ENCODE data around the gene RGP1. TPM values are rescaled to one million over a fixed set of nuclear protein-coding genes. Genes with fewer than 3 reads are reported as not detected.
A peak's percentile ranks its signal among the peaks of the same experiment; 100 is the strongest.

RGP1 gene
- total and polyA plus RNA-seq, 10 donors, result 2.2 to 29.2 (median 21.2) TPM

DNA sequence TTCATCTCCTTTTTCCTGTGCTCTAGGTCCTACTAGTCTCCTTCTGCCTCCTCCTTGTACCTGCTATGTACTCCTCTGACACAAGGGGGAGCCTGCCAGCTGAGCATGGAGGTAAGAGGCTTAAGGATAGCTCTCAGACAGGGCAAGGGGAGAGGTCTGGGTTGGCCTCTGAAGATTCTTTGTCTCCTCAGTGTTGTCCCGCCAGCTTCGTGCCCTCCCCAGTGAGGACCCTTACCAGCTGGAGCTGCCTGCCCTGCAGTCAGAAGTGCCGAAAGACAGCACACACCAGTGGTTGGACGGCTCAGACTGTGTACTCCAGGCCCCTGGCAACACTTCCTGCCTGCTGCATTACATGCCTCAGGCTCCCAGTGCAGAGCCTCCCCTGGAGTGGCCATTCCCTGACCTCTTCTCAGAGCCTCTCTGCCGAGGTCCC lies 12.9 kb upstream of the RGP1 start:
- peak; percentile 87 for DNase-seq
- peak overlapping the region in 4 of 8 donors; percentile 10 to 58 (median 44) for H3K27ac ChIP-seq
- H3K4me1 ChIP-seq, result peaks cover 8 to 56% (median 32%) of the 10 kb centered on the region in 6 donors
- H3K4me3 ChIP-seq, result no peak overlapping the region
- intact Hi-C loops (cut with DNase I; ENCODE audit: low total_unique reads), result loop anchor here (10.0 kb wide), 1 partner anchor 131 kb away; the partner anchor contains the start of gene TESK1
- 51 to 55% (median 54%) methylated on average over 5 of the region's 5 CpGs for WGBS, 5 donors
- H3K36me3 ChIP-seq, result peaks cover 8 to 73% (median 63%) of the 10 kb centered on the region in 6 donors
- no peaks in the 10 kb centered on the region for H3K9me3 ChIP-seq
- no peaks in the 10 kb centered on the region for H3K27me3 ChIP-seq (replicated peaks in 1 of 7)
- peak; percentile 48 to 77 (median 51) for TF ChIP-seq POLR2AphosphoS5 (IDR thresholded peaks at IDR 0.05)
- TF ChIP-seq, protein P1, sequence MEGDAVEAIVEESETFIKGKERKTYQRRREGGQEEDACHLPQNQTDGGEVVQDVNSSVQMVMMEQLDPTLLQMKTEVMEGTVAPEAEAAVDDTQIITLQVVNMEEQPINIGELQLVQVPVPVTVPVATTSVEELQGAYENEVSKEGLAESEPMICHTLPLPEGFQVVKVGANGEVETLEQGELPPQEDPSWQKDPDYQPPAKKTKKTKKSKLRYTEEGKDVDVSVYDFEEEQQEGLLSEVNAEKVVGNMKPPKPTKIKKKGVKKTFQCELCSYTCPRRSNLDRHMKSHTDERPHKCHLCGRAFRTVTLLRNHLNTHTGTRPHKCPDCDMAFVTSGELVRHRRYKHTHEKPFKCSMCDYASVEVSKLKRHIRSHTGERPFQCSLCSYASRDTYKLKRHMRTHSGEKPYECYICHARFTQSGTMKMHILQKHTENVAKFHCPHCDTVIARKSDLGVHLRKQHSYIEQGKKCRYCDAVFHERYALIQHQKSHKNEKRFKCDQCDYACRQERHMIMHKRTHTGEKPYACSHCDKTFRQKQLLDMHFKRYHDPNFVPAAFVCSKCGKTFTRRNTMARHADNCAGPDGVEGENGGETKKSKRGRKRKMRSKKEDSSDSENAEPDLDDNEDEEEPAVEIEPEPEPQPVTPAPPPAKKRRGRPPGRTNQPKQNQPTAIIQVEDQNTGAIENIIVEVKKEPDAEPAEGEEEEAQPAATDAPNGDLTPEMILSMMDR (IDR thresholded peaks at IDR 0.05 in 8 of 11, conservative IDR thresholded peaks at IDR 0.05 in 3 of 11), result peak; percentile 63 to 91 (median 78)
- no peak for TF ChIP-seq POLR2A (IDR thresholded peaks at IDR 0.05)

- 69 to 86% (median 82%) methylated on average over 4 to 7 of the region's 7 CpGs for WGBS, 5 donors
Measured at GRCh38 chr9:35737143-35737542, 11.9 kb upstream of the RGP1 start.

GRCh38 chr9:35738186-35738585 lies 10.9 kb upstream of the RGP1 start:
- Histone ChIP-seq H3K9me3 (no peaks in the 10 kb centered on the region), H3K27ac (no peak overlapping the region), H3K4me3 (no peak overlapping the region), H3K36me3 (peaks cover 8 to 93% (median 79%) of the 10 kb centered on the region in 6 donors), H3K4me1 (peaks cover 5 to 61% (median 25%) of the 10 kb centered on the region in 6 donors), H3K27me3 (replicated peaks in 1 of 7) (no peaks in the 10 kb centered on the region)
- no peak for TF ChIP-seq POLR2A (IDR thresholded peaks at IDR 0.05)
- no peak for TF ChIP-seq POLR2AphosphoS5 (IDR thresholded peaks at IDR 0.05)
- TF ChIP-seq, protein P1 (IDR thresholded peaks at IDR 0.05 in 8 of 11, conservative IDR thresholded peaks at IDR 0.05 in 3 of 11), result no peak
- intact Hi-C loops (cut with DNase I; ENCODE audit: low total_unique reads), result loop anchor here (10.0 kb wide), 1 partner anchor 133 kb away; the partner anchor contains the start of gene TESK1
- 88 to 99% (median 91%) methylated on average over 4 of the region's 4 CpGs for WGBS, 5 donors
- no peak for DNase-seq

More at GRCh38 chr9:35737143-35737542, 11.9 kb upstream of the RGP1 start:
- Histone ChIP-seq H3K27me3 (replicated peaks in 1 of 7) (no peaks in the 10 kb centered on the region), H3K27ac (peak overlapping the region in 2 of 8 donors; percentile 35 to 58), H3K4me3 (no peak overlapping the region), H3K9me3 (no peaks in the 10 kb centered on the region), H3K36me3 (peaks cover 8 to 82% (median 68%) of the 10 kb centered on the region in 6 donors), H3K4me1 (peaks cover 6 to 57% (median 30%) of the 10 kb centered on the region in 6 donors)
- TF ChIP-seq POLR2AphosphoS5 (IDR thresholded peaks at IDR 0.05), result peak in 1 of 3 donors; percentile 53
- TF ChIP-seq, protein P1 (IDR thresholded peaks at IDR 0.05 in 8 of 11, conservative IDR thresholded peaks at IDR 0.05 in 3 of 11), result no peak
- no peak for DNase-seq
- intact Hi-C loops (cut with DNase I; ENCODE audit: low total_unique reads), result loop anchor here (10.0 kb wide), 1 partner anchor 132 kb away; the partner anchor contains the start of gene TESK1

- DNase-seq, result no peak
- peaks cover 8 to 100% (median 86%) of the 10 kb centered on the region in 6 donors for H3K36me3 ChIP-seq
- 82 to 94% (median 91%) methylated on average over 7 of the region's 7 CpGs for WGBS, 5 donors
- H3K4me3 ChIP-seq, result no peak overlapping the region
- H3K27me3 ChIP-seq (replicated peaks in 1 of 7), result no peaks in the 10 kb centered on the region
- TF ChIP-seq, protein P1 (IDR thresholded peaks at IDR 0.05 in 8 of 11, conservative IDR thresholded peaks at IDR 0.05 in 3 of 11), result no peak
- TF ChIP-seq POLR2AphosphoS5 (IDR thresholded peaks at IDR 0.05), result peak in 1 of 3 donors; percentile 4
- H3K27ac ChIP-seq, result no peak overlapping the region
- intact Hi-C loops (cut with DNase I; ENCODE audit: low total_unique reads), result loop anchor here (10.0 kb wide), 1 partner anchor 134 kb away; the partner anchor contains the start of gene TESK1
- H3K4me1 ChIP-seq, result peaks cover 0 to 61% (median 20%) of the 10 kb centered on the region in 6 donors
- no peaks in the 10 kb centered on the region for H3K9me3 ChIP-seq
Measured at GRCh38 chr9:35738924-35739323, 10.2 kb upstream of the RGP1 start.
